H1 (cell line): ENCODE data around the gene ADM2. TPM values are rescaled to one million over a fixed set of nuclear protein-coding genes. Genes with fewer than 3 reads are reported as not detected.

Experiments
- CTCF ChIA-PET: fragments of 300-600 bp; sonication (Branson Sonifier 250); formaldehyde crosslinking; loops from one replicate; lab custom pipeline; 2021; ENCODE audit not compliant: partially characterized antibody; lab: Charles Lee
- POLR2A ChIA-PET: fragments of 300-600 bp; sonication (Branson Sonifier 250); formaldehyde crosslinking; loops from one replicate; lab custom pipeline; 2021; ENCODE audit warnings: inconsistent platforms; ENCODE audit not compliant: partially characterized antibody; lab: Charles Lee
- DNase-seq, 2 experiments: peaks; one replicate each; pipeline versions ENCODE4 v3.0.0 to v3.0.0-alpha.2; 2010 to 2022; ENCODE audit warnings: low spot score in 2 of 2, low read depth in 1 of 2, mixed read lengths in 1 of 2
- FAIRE-seq: peaks from 2 replicates; lab custom pipeline; 2011; peaks lifted over from hg19 to GRCh38; lab: Jason Lieb, UNC
- H2AFZ ChIP-seq: 2 replicates; pipeline ENCODE4 v1.8.1; 2012; ENCODE audit warnings: low read length, inconsistent platforms
- H2AK5ac ChIP-seq: 2 replicates; pipeline ENCODE4 v1.6.1; 2013; ENCODE audit warnings: low read depth, low read length
- H2BK120ac ChIP-seq: replicated peaks from 2 replicates; pipeline ENCODE3; 2013; ENCODE audit warnings: low read depth, low read length, inconsistent platforms
- H2BK12ac ChIP-seq: 2 replicates; pipeline ENCODE4 v1.6.1; 2013; ENCODE audit warnings: low read depth, low read length
- H2BK15ac ChIP-seq: 2 replicates; pipeline ENCODE4 v1.6.1; 2013; ENCODE audit warnings: low read length
- H2BK20ac ChIP-seq: 2 replicates; pipeline ENCODE4 v1.6.1; 2013; ENCODE audit warnings: low read length
- H2BK5ac ChIP-seq: 2 replicates; pipeline ENCODE4 v1.6.1; 2013; ENCODE audit warnings: low read depth, low read length
- H3K14ac ChIP-seq: 2 replicates; pipeline ENCODE4 v1.6.1; 2013; ENCODE audit warnings: inconsistent platforms; ENCODE audit not compliant: insufficient read length
- H3K18ac ChIP-seq: 2 replicates; pipeline ENCODE4 v1.6.1; 2013; ENCODE audit warnings: low read length; ENCODE audit errors: extremely low read depth
- H3K23ac ChIP-seq: 2 replicates; pipeline ENCODE4 v1.6.1; 2013; ENCODE audit warnings: inconsistent platforms; ENCODE audit not compliant: insufficient read length
- H3K23me2 ChIP-seq: 2 replicates; pipeline ENCODE4 v1.6.1; 2013; ENCODE audit warnings: low read depth, low read length
- H3K27ac ChIP-seq: 2 replicates; pipeline ENCODE4 v1.6.1; 2011; ENCODE audit warnings: low read depth, low read length, inconsistent platforms
- H3K27me3 ChIP-seq, 4 experiments: replicated peaks in 1 of 4; 1 replicate in 1 of 4; 2 replicates in 3 of 4; pipeline versions ENCODE4 v1.6.1 to v1.8.1; 2011 to 2013; ENCODE audit warnings: low read length in 3 of 4, mild to moderate bottlenecking in 3 of 4, inconsistent platforms in 2 of 4, mixed read lengths in 2 of 4, moderate library complexity in 1 of 4; ENCODE audit not compliant: control insufficient read depth in 3 of 4, insufficient read depth in 3 of 4; ENCODE audit errors: extremely low read depth in 1 of 4
- H3K36me3 ChIP-seq, 4 experiments: 2 replicates each; pipeline versions ENCODE4 v1.6.1 to v1.8.1; 2011 to 2013; ENCODE audit warnings: mild to moderate bottlenecking in 4 of 4, low read length in 3 of 4, moderate library complexity in 2 of 4, control low read depth in 1 of 4, inconsistent platforms in 1 of 4; ENCODE audit not compliant: insufficient read depth in 4 of 4, control insufficient read depth in 2 of 4
- H3K4ac ChIP-seq: replicated peaks from 2 replicates; pipeline ENCODE3; 2013; ENCODE audit warnings: low read length, low read depth, mixed read lengths, inconsistent platforms; ENCODE audit not compliant: insufficient read length
- H3K4me1 ChIP-seq, 4 experiments: replicated peaks in 1 of 4; 1 replicate in 1 of 4; 2 replicates in 3 of 4; pipeline versions ENCODE4 v1.6.1 to v1.8.1; 2011 to 2013; ENCODE audit warnings: low read length in 3 of 4, inconsistent platforms in 2 of 4, mixed read lengths in 1 of 4; ENCODE audit not compliant: insufficient read depth in 4 of 4, control insufficient read depth in 3 of 4
- H3K4me2 ChIP-seq, 2 experiments: 2 replicates each; pipeline versions ENCODE4 v1.6.1 to v1.8.1; 2011 to 2013; ENCODE audit warnings: low read depth in 2 of 2, low read length in 2 of 2, control low read depth in 1 of 2, inconsistent platforms in 1 of 2, mild to moderate bottlenecking in 1 of 2; ENCODE audit not compliant: insufficient read depth in 1 of 2
- H3K4me3 ChIP-seq, 4 experiments: fragments of 200-600, 300-600 bp in 1 of 4; sonication (generic), shearing (Covaris generic), sonication (Bioruptor Twin) in 1 of 4; 2 replicates each; pipeline versions ENCODE4 v1.5.1 to v1.8.1; 2011 to 2016; ENCODE audit warnings: low read length in 4 of 4, low read depth in 3 of 4, control low read depth in 2 of 4, inconsistent platforms in 2 of 4, mild to moderate bottlenecking in 2 of 4, mixed read lengths in 1 of 4, moderate library complexity in 1 of 4; ENCODE audit not compliant: insufficient read depth in 2 of 4; ENCODE audit errors: extremely low read depth in 1 of 4
- H3K56ac ChIP-seq: replicated peaks from 2 replicates; pipeline ENCODE3; 2013; ENCODE audit warnings: low read depth, mild to moderate bottlenecking, mixed read lengths, low read length, inconsistent platforms; ENCODE audit not compliant: insufficient read length
- H3K79me1 ChIP-seq: 2 replicates; pipeline ENCODE4 v1.6.1; 2013; ENCODE audit warnings: low read depth, low read length, control low read depth
- H3K79me2 ChIP-seq, 2 experiments: 2 replicates each; pipeline versions ENCODE4 v1.6.1 to v1.8.1; 2012 to 2013; ENCODE audit warnings: low read length in 2 of 2, mild to moderate bottlenecking in 2 of 2, inconsistent platforms in 1 of 2; ENCODE audit not compliant: insufficient read depth in 2 of 2, control insufficient read depth in 1 of 2
- H3K9ac ChIP-seq, 4 experiments: replicated peaks in 1 of 4; 1 replicate in 1 of 4; 2 replicates in 3 of 4; pipeline versions ENCODE4 v1.6.1 to v1.8.1; 2011 to 2013; ENCODE audit warnings: low read depth in 3 of 4, low read length in 3 of 4, control low read depth in 2 of 4, mild to moderate bottlenecking in 2 of 4, moderate library complexity in 2 of 4, inconsistent platforms in 1 of 4; ENCODE audit errors: extremely low read depth in 1 of 4
- H3K9me3 ChIP-seq, 2 experiments: 2 replicates each; pipeline versions ENCODE4 v1.6.1 to v1.8.1; 2012 to 2013; ENCODE audit warnings: mild to moderate bottlenecking in 2 of 2, moderate library complexity in 2 of 2, control low read depth in 1 of 2, inconsistent platforms in 1 of 2, low read depth in 1 of 2, low read length in 1 of 2, mixed read lengths in 1 of 2; ENCODE audit not compliant: insufficient read depth in 2 of 2
- H4K20me1 ChIP-seq, 2 experiments: replicated peaks in 1 of 2; 2 replicates each; pipeline versions ENCODE3 to v1.8.1; 2011 to 2013; ENCODE audit warnings: inconsistent platforms in 2 of 2, low read length in 2 of 2, mild to moderate bottlenecking in 1 of 2; ENCODE audit not compliant: insufficient read depth in 2 of 2, control insufficient read depth in 1 of 2
- H4K5ac ChIP-seq: 2 replicates; pipeline ENCODE4 v1.6.1; 2013; ENCODE audit warnings: low read length, low read depth, mixed read lengths, inconsistent platforms; ENCODE audit not compliant: insufficient read length
- H4K8ac ChIP-seq: 2 replicates; pipeline ENCODE4 v1.8.0; 2013; ENCODE audit warnings: mild to moderate bottlenecking, moderate library complexity, low read length, inconsistent platforms; ENCODE audit not compliant: insufficient read depth; ENCODE audit errors: extremely low read depth
- H4K91ac ChIP-seq: replicated peaks from 2 replicates; pipeline ENCODE3; 2013; ENCODE audit warnings: low read length, mixed read lengths, inconsistent platforms; ENCODE audit not compliant: insufficient read length
- BCL11A ChIP-seq, 2 experiments: IDR thresholded peaks; one replicate each; pipeline ENCODE4 v1.6.1; 2011; ENCODE audit warnings: low read depth in 2 of 2, low read length in 2 of 2, mild to moderate bottlenecking in 2 of 2
- CHD2 ChIP-seq: IDR thresholded peaks from 2 replicates; pipeline ENCODE4 v1.6.1; 2012; ENCODE audit warnings: low read length, improper control_type of control experiment
- NANOG ChIP-seq: IDR thresholded peaks from 2 replicates; pipeline ENCODE4 v1.6.1; 2011; ENCODE audit warnings: low read length, low read depth, mild to moderate bottlenecking, inconsistent platforms; ENCODE audit not compliant: insufficient read depth, poor library complexity, severe bottlenecking
- POLR2AphosphoS5 ChIP-seq: IDR thresholded peaks from 2 replicates; pipeline ENCODE4 v1.6.1; 2011; ENCODE audit warnings: low read depth, low read length
- SIN3A ChIP-seq, 2 experiments: IDR thresholded peaks in 1 of 2; conservative IDR thresholded peaks in 1 of 2; 2 replicates each; pipeline ENCODE4 v1.6.1; 2011 to 2012; ENCODE audit warnings: low read length in 2 of 2, improper control_type of control experiment in 1 of 2, low read depth in 1 of 2, mild to moderate bottlenecking in 1 of 2
- WGBS, 2 experiments: shearing (Covaris generic) in 1 of 2; methylation state at CpG; one replicate each; pipeline versions ENCODE4 v1.1.6 to v1.1.7; 2013 to 2015; ENCODE audit warnings: low lambda C conversion rate in 2 of 2, mixed read lengths in 2 of 2, inconsistent platforms in 1 of 2, low coverage in 1 of 2, missing lambda C conversion rate in 1 of 2; ENCODE audit not compliant: insufficient replicate concordance in 2 of 2, insufficient coverage in 1 of 2, insufficient read length in 1 of 2; ENCODE audit errors: extremely low coverage in 1 of 2, missing lambda C conversion rate in 1 of 2; 5-methylcytosine and 5-hydroxymethylcytosine counted together
- polyA plus RNA-seq, 7 experiments: library from polyadenylated mRNA; depleted of rRNA in 3 of 7; stranded (reverse) in 5 of 7; unstranded in 2 of 7; fragments of >200 nt in 5 of 7; fragments of 200-250 nt in 2 of 7; gene quantifications; 1 replicate in 5 of 7; 2 replicates in 1 of 7; 4 replicates in 1 of 7; pipeline versions ENCODE4 v1.2.1 to v1.2.3, GENCODE V29; 2011 to 2013; ENCODE audit warnings: missing spikeins in 2 of 7, mixed read lengths in 2 of 7
- total RNA-seq: library from RNA; stranded (reverse); fragmentation: NEBNext Ultra II Directional; extraction: Animal tissue kit (Norgen Biotek cat#: 25700); gene quantifications from 2 replicates; pipeline ENCODE4 v1.2.1, GENCODE V29; 2021
- TF ChIP-seq, protein P1 (sequence below): IDR thresholded peaks from 2 replicates; pipeline ENCODE4 v1.6.1; 2012; ENCODE audit warnings: low read length, inconsistent platforms

The ADM2 gene
- total and polyA plus RNA-seq, 2 of the 8 experiments (the other 6 are each of a cell fraction or from before 2014, with no cell fraction given) = 3.3 to 7.5 TPM

DNA sequence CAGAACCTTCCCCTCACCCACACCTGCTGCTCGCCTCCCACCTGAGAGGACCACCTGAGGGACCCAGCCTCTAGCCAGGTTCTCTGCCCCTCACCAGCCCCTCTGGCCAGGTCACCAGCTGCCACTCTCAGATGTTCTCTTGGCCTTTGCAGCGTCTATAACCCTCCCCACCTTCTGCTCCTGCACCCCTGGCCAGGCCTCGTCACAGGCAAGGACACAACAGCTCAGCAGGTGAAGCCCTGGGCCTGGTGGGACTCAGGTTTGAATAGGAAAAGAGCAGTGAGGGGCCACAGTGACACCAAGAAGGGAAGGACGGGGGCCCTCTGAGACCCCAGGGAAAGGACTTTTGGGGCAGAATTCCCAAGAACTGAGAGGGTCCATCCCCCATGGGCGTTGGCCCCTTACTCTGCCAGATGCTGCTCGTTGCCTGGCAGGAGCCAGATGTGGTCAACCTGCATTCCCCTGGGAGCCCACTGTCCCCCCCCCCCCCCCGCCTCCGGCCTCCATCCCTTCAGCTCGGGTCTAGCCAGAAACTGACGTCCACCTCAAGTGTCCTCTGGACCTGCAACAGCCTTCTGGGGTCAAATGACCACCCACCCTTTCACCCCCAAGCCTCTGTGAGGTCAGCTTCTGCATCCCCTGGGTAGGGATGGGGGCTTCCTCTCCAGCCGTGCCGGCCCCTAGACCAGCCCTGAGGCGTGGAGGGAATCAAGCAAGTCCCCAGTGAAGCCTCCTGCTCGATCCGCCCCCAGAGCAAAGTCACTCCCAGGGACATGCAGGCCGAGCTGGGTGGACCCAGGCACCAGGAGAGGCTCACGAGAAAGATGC, 35.2 kb upstream of the ADM2 start:
- ChIA-PET POLR2A (interaction anchor here (0.9 to 1.7 kb wide), 3 partner anchors 21 to 254 kb away, joined by 3 to 4 read pairs (median 3); no protein-coding TSS in a partner anchor), CTCF (interaction anchor here (0.6 kb wide), 1 partner anchor 46 kb away, joined by 3 read pairs; no protein-coding TSS in a partner anchor)
- Histone ChIP-seq H2AK5ac (no peak overlapping the region), H2BK15ac (no peak overlapping the region), H3K27me3 (no peaks in the 10 kb centered on the region), H3K4me1 (peaks cover 0 to 9% (median 4%) of the 10 kb centered on the region in 4 experiments; a peak in 5 of 7 replicates), H2BK5ac (no peak overlapping the region), H2BK20ac (no peak overlapping the region), H3K4me3 (no peak overlapping the region), H2AFZ (no peak overlapping the region), H3K14ac (no peak overlapping the region), H4K8ac (peak overlapping the region; percentile 25; the same call in 1 of the 2 replicates), H3K18ac (no peak overlapping the region), H3K56ac (no peak overlapping the region), H3K9ac (no peak overlapping the region), H2BK12ac (no peak overlapping the region), H3K36me3 (peaks cover 4 to 16% (median 11%) of the 10 kb centered on the region in 4 experiments; a peak in 6 of 8 replicates), H3K9me3 (no peaks in the 10 kb centered on the region), H3K23ac (no peak overlapping the region), H3K4ac (no peak overlapping the region), H4K5ac (no peak overlapping the region), H4K20me1 (peaks cover 20 to 23% of the 10 kb centered on the region in 2 experiments), H3K4me2 (no peak overlapping the region), H4K91ac (no peak overlapping the region), H2BK120ac (no peak overlapping the region), H3K79me2 (no peaks in the 10 kb centered on the region), H3K79me1 (no peaks in the 10 kb centered on the region), H3K27ac (no peak overlapping the region), H3K23me2 (no peaks in the 10 kb centered on the region)
- no peak for DNase-seq
- 86% methylated on average over 15 of the region's 17 CpGs; no CpG with 5 or more reads in 1 of the 2 experiments for WGBS, 2 experiments
- TF ChIP-seq SIN3A (conservative IDR thresholded peaks at IDR 0.05 in 1 of 2, IDR thresholded peaks at IDR 0.05 in 1 of 2; ENCODE audit: low read depth in 1 of 2, low read length in 2 of 2) (no peak), NANOG (no peak), BCL11A (IDR thresholded peaks at IDR 0.05; ENCODE audit: low read depth in 2 of 2, low read length in 2 of 2) (no peak), CHD2 (no peak), POLR2AphosphoS5 (peak; percentile 31; the same call in 1 of the 2 replicates)
- TF ChIP-seq, protein P1, sequence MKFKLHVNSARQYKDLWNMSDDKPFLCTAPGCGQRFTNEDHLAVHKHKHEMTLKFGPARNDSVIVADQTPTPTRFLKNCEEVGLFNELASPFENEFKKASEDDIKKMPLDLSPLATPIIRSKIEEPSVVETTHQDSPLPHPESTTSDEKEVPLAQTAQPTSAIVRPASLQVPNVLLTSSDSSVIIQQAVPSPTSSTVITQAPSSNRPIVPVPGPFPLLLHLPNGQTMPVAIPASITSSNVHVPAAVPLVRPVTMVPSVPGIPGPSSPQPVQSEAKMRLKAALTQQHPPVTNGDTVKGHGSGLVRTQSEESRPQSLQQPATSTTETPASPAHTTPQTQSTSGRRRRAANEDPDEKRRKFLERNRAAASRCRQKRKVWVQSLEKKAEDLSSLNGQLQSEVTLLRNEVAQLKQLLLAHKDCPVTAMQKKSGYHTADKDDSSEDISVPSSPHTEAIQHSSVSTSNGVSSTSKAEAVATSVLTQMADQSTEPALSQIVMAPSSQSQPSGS = no peak
- no peak for FAIRE-seq
